GM21825 (cell line): Measurements from ENCODE around the gene TMEM94.
"Not testable (repeated sequence)": the region's sequence is repeated elsewhere in the genome, so short reads cannot be mapped to it uniquely, and the experiment has no call there.

Experiments
- ATAC-seq: cut with Tn5 transposase; IDR thresholded peaks from one replicate; pipeline ENCODE4 v1.9.1; 2021; ENCODE audit warnings: mild to moderate bottlenecking, moderate library complexity; ENCODE audit not compliant: unreplicated experiment

Gene TMEM94

GRCh38 chr17:75445296-75445695 is 11.1 kb upstream of the TMEM94 start:
- ATAC-seq = no peak

- not testable (repeated sequence) for ATAC-seq
Measured at GRCh38 chr17:75445896-75446295, 10.5 kb upstream of the TMEM94 start.

DNA sequence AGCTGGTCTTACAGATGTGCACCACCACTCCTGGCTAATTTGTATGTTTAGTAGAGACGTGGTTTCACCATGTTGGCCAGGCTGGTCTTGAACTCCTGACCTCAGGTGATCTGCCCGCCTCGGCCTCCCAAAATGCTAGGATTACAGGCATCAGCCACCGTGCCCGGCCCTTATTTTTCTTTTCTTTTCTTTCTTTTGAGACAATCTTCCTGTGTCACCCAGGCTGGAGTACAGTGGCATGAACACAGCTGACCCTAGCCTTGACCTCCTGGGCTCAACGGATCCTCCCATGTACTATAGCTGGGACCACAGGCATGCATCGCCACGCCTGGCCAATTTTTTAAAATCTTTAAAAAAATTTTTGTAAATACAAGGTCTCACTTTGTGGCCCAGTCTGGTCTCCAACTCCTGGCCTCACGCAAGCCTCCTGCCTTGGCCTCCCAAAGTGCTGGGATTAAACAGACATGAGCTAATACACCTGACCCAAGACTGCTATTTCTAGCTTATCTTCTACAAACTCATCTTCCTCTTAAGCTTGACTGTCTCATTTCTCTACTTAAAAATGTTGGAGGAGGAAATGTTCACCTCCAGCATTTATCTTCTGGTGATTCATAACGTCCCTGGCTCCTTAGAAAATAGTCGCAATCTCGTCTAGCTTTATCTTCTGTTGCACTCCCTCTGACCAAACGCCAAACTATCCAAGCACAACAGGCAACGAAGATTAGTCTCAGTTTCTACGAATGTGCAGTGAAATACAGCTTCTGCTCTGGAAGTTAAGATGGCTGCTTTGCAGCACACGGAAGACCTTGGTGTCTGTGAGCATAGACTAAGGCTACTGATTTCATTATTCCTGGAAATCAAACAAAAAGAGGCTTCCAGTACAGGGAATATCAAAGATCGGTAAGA is 8.2 kb upstream of the TMEM94 start:
- ATAC-seq = no peak

- ATAC-seq = no peak
Measured at GRCh38 chr17:75450270-75450669, 6.2 kb upstream of the TMEM94 start.

GRCh38 chr17:75454193-75454592 is 2.2 kb upstream of the TMEM94 start:
- ATAC-seq = no peak

- ATAC-seq = not testable (repeated sequence)
Measured at GRCh38 chr17:75454672-75455071, 1.8 kb upstream of the TMEM94 start.

GRCh38 chr17:75456039-75456416 is 407 bp upstream of the TMEM94 start:
- peak; percentile 2 for ATAC-seq

- ATAC-seq = no peak
Measured at GRCh38 chr17:75457047-75457654, 716 bp downstream of the TMEM94 start.

DNA sequence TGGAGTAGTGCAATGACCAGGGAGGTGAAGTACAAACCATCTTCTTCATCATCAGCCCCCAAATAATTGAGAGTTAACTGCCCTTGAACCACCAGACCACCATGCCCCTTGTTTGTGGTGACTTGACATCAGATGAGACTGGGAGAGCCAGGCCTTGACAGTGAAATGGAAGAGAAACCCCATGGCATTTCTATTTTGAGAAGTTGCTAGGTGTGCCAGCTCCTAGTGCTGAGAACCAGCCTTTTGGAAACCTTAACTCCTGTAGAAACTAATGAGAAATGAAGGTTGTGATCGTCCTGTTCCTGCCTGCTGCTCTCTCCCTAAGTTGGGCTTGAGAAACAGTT is 2.8 kb downstream of the TMEM94 start:
- ATAC-seq = no peak

GRCh38 chr17:75459590-75460267 is 3.3 kb downstream of the TMEM94 start:
- no peak for ATAC-seq

DNA sequence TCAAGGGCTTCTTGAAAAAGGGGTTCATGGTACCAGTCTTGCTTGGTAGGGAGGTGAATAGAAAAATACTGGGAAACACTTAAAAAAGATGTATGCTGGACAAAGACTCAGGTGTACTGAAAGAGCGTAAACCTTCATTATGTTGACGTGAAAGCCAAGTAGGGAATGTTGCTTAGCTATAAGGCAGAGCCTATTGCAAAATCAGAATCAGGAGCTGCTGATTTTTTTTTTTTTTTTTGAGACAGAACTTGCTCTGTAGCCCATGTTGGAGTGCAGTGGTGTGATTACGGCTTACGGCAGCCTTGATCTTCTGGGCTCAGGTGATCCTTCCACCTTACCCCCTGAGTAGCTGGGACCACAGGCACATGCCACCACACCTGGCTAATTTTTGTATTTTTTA is 3.9 kb downstream of the TMEM94 start:
- ATAC-seq = no peak

DNA sequence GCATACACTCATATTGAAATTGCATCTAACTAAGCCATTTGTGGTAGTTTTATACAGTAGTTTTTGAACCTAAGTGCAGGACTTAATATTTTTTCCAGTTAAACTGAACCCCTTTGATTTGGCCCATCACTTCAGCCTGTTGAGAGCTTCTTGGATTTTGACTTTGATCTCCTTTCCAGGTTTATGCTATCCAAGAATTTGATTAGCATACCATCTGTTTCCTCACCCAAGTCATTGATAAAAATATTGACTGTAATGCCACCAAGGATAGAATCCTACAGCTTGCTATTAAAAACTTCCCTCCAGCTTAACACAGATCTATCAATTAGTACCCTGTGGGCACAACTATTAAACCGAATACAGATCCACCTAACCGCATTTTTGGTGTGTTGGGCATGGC is 7.2 kb downstream of the TMEM94 start:
- no peak for ATAC-seq

DNA sequence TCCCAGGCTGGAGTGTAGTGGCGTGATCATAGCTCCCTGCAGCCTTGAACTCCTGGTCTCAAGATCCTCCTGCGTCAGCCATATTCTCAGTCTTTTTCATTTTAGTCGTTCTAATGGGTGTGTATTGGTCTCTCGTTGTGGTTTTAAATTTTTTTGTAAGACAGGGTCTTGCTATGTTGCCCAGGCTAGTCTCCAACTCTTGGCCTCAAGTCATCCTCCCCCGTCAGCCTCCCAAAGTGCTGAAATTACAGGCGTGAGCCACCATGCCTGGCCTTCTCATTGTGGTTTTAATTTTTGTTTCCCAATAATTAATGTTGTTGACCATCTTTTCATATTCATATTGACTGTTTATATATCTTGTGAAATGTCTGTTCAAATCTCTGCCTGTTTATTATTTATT is 8.6 kb downstream of the TMEM94 start:
- no peak for ATAC-seq

- ATAC-seq = no peak
Measured at GRCh38 chr17:75468291-75468754, 11.9 kb downstream of the TMEM94 start.

- no peak for ATAC-seq
Measured at GRCh38 chr17:75468779-75469373, 12.4 kb downstream of the TMEM94 start.

GRCh38 chr17:75471207-75471606 is 14.8 kb downstream of the TMEM94 start:
- ATAC-seq = no peak

DNA sequence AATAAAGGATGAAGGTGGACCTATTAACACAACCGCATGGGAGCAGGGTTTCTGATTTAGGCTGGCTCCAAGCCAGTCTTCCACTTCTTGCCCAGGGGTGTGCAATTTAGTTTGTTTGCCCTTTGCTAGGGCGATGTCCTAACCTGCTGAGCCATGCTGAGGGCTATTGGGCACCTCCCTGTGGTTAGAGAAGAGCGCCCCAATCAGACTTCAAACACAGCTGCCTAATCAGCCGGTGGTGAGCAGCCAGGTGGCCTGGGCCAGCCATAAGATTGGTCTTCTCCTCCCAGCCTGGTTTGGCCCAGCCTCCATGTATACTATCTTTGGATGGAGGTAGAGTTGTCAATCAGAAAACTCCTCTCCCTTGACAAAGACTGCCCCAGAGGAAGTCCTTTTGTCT is 15.7 kb downstream of the TMEM94 start:
- no peak for ATAC-seq

DNA sequence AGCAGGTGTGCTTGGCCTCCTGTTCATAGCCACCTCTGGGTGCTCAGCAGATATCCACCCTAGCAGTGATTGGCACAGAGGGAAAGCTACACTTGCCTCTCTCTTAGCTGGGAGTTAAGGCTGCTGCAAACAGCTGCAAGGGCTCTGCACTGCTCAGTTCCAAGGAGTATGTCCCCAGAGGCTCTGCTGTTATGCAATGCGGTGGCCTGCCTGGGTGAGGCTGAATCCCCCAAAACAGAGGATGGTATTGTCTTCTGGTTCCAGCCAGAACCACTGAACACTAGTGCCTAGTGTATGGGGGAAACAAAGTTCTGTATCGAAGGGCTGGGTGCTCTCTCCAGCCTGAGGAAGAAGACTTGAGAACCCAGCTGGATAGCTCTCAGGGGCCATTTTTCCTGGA is 16.8 kb downstream of the TMEM94 start:
- ATAC-seq = no peak

GRCh38 chr17:75474736-75475135 is 18.3 kb downstream of the TMEM94 start:
- no peak for ATAC-seq

GRCh38 chr17:75475144-75475835 is 18.9 kb downstream of the TMEM94 start:
- ATAC-seq = no peak

DNA sequence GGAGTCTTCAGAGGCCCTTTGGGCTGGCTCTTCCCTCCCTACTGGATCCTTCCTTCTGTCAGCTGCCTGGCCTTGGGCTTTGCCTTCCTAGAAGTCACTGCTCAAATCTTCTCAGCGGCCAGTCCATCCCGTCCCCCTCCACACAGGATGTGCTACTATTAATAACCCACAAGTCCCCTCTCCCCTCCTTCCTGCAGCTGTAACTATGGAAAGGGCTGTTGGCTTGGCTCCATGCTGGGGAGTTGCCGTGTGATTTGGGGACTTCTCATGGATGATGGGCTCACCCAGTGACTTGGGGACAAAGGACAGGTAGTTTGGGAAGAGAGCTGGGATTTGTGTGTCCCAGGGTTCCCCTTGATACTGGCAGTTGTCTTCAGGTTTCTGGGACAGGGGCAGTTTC is 19.4 kb downstream of the TMEM94 start:
- no peak for ATAC-seq
